Right atrium auricular region (tissue), 2 donors: ENCODE measurements around the gene PDE4D. TPM values are rescaled to one million over a fixed set of nuclear protein-coding genes. Genes with fewer than 3 reads are reported as not detected.

Experiments
- DNase-seq: peaks from one replicate; pipeline ENCODE4 v3.0.0-alpha.2; 2019; ENCODE audit warnings: low spot score
- H3K27ac ChIP-seq, 2 donors: fragments of 200-600 bp; sonication (generic); 1 replicate in 1 of 2; 2 replicates in 1 of 2; pipeline ENCODE4 v1.5.1; 2016 to 2019
- H3K27me3 ChIP-seq, 2 donors: fragments of 200-600 bp; sonication (generic); one replicate each; pipeline versions ENCODE4 v1.5.1 to v1.6.0; 2017 to 2019
- H3K36me3 ChIP-seq: fragments of 200-600 bp; sonication (generic); one replicate; pipeline ENCODE4 v1.5.1; 2016
- H3K4me1 ChIP-seq, 2 donors: fragments of 200-600 bp; sonication (generic); one replicate each; pipeline versions ENCODE4 v1.5.1 to v1.6.0; 2017 to 2019
- H3K4me3 ChIP-seq, 2 donors: fragments of 200-600 bp; sonication (generic); 1 replicate in 1 of 2; 2 replicates in 1 of 2; pipeline ENCODE4 v1.5.1; 2017 to 2019; ENCODE audit warnings: mild to moderate bottlenecking in 1 of 2, moderate library complexity in 1 of 2
- H3K9me3 ChIP-seq, 2 donors: fragments of 200-600 bp; sonication (generic); one replicate each; pipeline ENCODE4 v1.5.1; 2019
- CTCF ChIP-seq, 2 donors: fragments of 200-600 bp; sonication (generic); IDR thresholded peaks; one replicate each; pipeline ENCODE4 v1.5.1; 2019; ENCODE audit warnings: antibody characterized with exemption in 2 of 2
- total RNA-seq, 2 donors: library from RNA; depleted of rRNA; stranded (reverse); fragments of >200 nt; gene quantifications; one replicate each; pipeline ENCODE4 v1.1.0, GENCODE V29; 2016

Gene PDE4D
- total RNA-seq, 2 donors from 2014 or later, result 43.3 to 44.0 TPM

GRCh38 chr5:59798862-59799667, 94.5 kb downstream of the PDE4D start:
- no peaks in the 10 kb centered on the region for H3K9me3 ChIP-seq
- peaks cover 0 to 5% of the 10 kb centered on the region in 2 donors for H3K4me1 ChIP-seq
- H3K36me3 ChIP-seq, result no peaks in the 10 kb centered on the region
- no peak for DNase-seq
- H3K27ac ChIP-seq, result no peak overlapping the region
- no peak for TF ChIP-seq CTCF (IDR thresholded peaks at IDR 0.05)
- no peaks in the 10 kb centered on the region for H3K27me3 ChIP-seq
- H3K4me3 ChIP-seq, result no peak overlapping the region

- TF ChIP-seq CTCF (IDR thresholded peaks at IDR 0.05), result no peak
- Histone ChIP-seq H3K27ac (no peak overlapping the region), H3K27me3 (no peaks in the 10 kb centered on the region), H3K4me3 (no peak overlapping the region), H3K36me3 (no peaks in the 10 kb centered on the region), H3K4me1 (peaks cover 0 to 5% of the 10 kb centered on the region in 2 donors), H3K9me3 (no peaks in the 10 kb centered on the region)
- no peak for DNase-seq
Measured at GRCh38 chr5:59795141-59795540, 98.4 kb downstream of the PDE4D start.

GRCh38 chr5:59792983-59793585, 100.4 kb downstream of the PDE4D start:
- Histone ChIP-seq H3K36me3 (no peaks in the 10 kb centered on the region), H3K27ac (no peak overlapping the region), H3K4me3 (no peak overlapping the region), H3K4me1 (no peaks in the 10 kb centered on the region), H3K27me3 (no peaks in the 10 kb centered on the region), H3K9me3 (no peaks in the 10 kb centered on the region)
- DNase-seq, result peak; percentile 72
- no peak for TF ChIP-seq CTCF (IDR thresholded peaks at IDR 0.05)

- no peak for TF ChIP-seq CTCF (IDR thresholded peaks at IDR 0.05)
- H3K27ac ChIP-seq, result no peak overlapping the region
Measured at GRCh38 chr5:59791617-59792016, 101.9 kb downstream of the PDE4D start.

GRCh38 chr5:59790776-59791475, 102.6 kb downstream of the PDE4D start:
- Histone ChIP-seq H3K27me3 (no peaks in the 10 kb centered on the region), H3K4me1 (no peaks in the 10 kb centered on the region), H3K4me3 (no peak overlapping the region), H3K27ac (no peak overlapping the region), H3K36me3 (no peaks in the 10 kb centered on the region), H3K9me3 (no peaks in the 10 kb centered on the region)
- no peak for TF ChIP-seq CTCF (IDR thresholded peaks at IDR 0.05)
- DNase-seq, result no peak

More at GRCh38 chr5:59791617-59792016, 101.9 kb downstream of the PDE4D start:
- Histone ChIP-seq H3K4me3 (no peak overlapping the region), H3K36me3 (no peaks in the 10 kb centered on the region), H3K4me1 (no peaks in the 10 kb centered on the region), H3K9me3 (no peaks in the 10 kb centered on the region), H3K27me3 (no peaks in the 10 kb centered on the region)
- DNase-seq, result no peak
